Effector memory CD8-positive, alpha-beta T cell (primary cell): ENCODE results near the gene PFDN5.
A peak's percentile ranks its signal among the peaks of the same experiment; 100 is the strongest.
"Not testable (repeated sequence)": the region's sequence is repeated elsewhere in the genome, so short reads cannot be mapped to it uniquely, and the experiment has no call there.

Source experiments
- ATAC-seq: fragments of 150-1000 bp; cut with Tn5 transposase; replicated peaks from 2 replicates; pipeline ENCODE4 v1.10.0; 2021; ENCODE audit warnings: mild to moderate bottlenecking, moderate library complexity
- DNase-seq, 3 experiments: peaks; one replicate each; pipeline ENCODE4 v3.0.0; 2021
- H3K27ac Mint-ChIP-seq, 2 donors: one replicate each; pipeline ENCODE4 v1.8.0; 2022; ENCODE audit warnings: mild to moderate bottlenecking in 2 of 2, mixed read lengths in 2 of 2, moderate library complexity in 2 of 2
- H3K27me3 Mint-ChIP-seq, 2 donors: one replicate each; pipeline ENCODE4 v1.8.0; 2022; ENCODE audit warnings: mixed read lengths in 2 of 2
- H3K36me3 Mint-ChIP-seq: one replicate; pipeline ENCODE4 v1.8.0; 2022; ENCODE audit warnings: mild to moderate bottlenecking, moderate library complexity, mixed read lengths; ENCODE audit not compliant: insufficient read depth
- H3K4me1 Mint-ChIP-seq, 2 donors: one replicate each; pipeline ENCODE4 v1.8.0; 2022; ENCODE audit warnings: low read depth in 2 of 2, mixed read lengths in 2 of 2
- H3K4me3 Mint-ChIP-seq, 2 donors: one replicate each; pipeline ENCODE4 v1.8.0; 2022; ENCODE audit warnings: mild to moderate bottlenecking in 2 of 2, mixed read lengths in 2 of 2, moderate library complexity in 2 of 2
- H3K9me3 Mint-ChIP-seq, 2 donors: one replicate each; pipeline ENCODE4 v1.8.0; 2022; ENCODE audit warnings: mixed read lengths in 2 of 2

PFDN5 gene

DNA sequence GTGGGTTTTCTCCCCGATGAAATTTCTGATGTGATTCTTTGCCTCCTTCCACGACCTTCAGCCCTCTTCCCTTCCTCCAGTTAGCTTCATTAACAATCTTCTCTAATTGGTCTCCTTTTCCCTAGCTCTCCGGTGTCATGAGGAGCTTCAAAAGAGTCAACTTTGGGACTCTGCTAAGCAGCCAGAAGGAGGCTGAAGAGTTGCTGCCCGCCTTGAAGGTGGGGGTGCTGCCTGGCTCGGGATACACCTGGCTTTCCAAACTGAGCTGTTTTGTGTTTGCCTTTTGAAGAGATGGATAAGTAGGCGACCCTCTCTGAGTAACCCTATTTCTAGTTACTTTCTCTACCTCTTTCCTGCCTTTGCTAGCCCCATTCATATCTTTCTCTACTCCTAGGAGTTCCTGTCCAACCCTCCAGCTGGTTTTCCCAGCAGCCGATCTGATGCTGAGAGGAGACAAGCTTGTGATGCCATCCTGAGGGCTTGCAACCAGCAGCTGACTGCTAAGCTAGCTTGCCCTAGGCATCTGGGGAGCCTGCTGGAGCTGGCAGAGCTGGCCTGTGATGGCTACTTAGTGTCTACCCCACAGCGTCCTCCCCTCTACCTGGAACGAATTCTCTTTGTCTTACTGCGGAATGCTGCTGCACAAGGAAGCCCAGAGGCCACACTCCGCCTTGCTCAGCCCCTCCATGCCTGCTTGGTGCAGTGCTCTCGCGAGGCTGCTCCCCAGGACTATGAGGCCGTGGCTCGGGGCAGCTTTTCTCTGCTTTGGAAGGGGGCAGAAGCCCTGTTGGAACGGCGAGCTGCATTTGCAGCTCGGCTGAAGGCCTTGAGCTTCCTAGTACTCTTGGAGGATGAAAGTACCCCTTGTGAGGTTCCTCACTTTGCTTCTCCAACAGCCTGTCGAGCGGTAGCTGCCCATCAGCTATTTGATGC lies 26.4 kb upstream of the PFDN5 start:
- Mint-ChIP-seq H3K36me3 (no peaks in the 10 kb centered on the region), H3K27ac (peak overlapping the region; percentile 98), H3K27me3 (no peaks in the 10 kb centered on the region), H3K9me3 (no peaks in the 10 kb centered on the region), H3K4me1 (peaks cover 16 to 19% of the 10 kb centered on the region in 2 donors), H3K4me3 (peak overlapping the region; percentile 97 to 99)
- DNase-seq (no peak), ATAC-seq (no peak)

DNA sequence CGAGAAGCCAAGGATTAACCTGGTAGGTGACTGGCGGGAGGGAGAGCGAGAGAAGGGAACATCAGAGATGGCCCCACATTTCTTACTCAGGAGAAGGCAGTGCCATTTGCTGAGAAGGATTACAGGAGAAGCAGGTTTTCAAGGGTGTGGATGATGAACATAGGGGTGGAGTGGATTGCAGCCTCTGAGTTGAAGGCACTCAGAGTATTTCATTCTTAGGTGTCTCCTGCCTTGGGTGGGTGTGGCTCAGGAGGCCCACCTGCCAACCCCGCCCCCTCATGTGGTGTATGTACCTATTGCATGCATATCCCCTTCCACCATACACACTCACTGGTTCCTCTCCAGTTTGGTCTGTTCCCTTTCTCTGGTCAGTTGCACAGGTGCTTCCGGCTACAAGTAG lies 20.9 kb upstream of the PFDN5 start:
- Mint-ChIP-seq H3K36me3 (no peaks in the 10 kb centered on the region), H3K27me3 (no peaks in the 10 kb centered on the region), H3K4me3 (no peak overlapping the region), H3K4me1 (no peaks in the 10 kb centered on the region), H3K27ac (no peak overlapping the region), H3K9me3 (no peaks in the 10 kb centered on the region)
- DNase-seq (no peak), ATAC-seq (no peak)

DNA sequence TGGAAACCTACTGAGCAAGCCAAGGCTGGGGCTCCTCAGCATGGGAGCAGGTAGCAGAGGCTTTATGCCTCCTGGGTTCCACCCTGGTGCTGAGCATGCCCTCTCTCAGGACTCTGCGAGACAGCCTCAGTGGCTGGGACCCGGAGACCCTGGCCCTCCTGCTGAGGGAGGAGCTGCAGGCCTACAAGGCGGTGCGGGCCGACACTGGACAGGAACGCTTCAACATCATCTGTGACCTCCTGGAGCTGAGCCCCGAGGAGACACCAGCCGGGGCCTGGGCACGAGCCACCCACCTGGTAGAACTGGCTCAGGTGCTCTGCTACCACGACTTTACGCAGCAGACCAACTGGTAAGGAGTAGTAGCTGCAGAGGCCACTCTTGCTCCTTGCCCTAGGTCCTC lies 18.8 kb upstream of the PFDN5 start:
- no peaks in the 10 kb centered on the region for H3K9me3 Mint-ChIP-seq
- no peak overlapping the region for H3K4me3 Mint-ChIP-seq
- H3K27ac Mint-ChIP-seq, result no peak overlapping the region
- DNase-seq (no peak), ATAC-seq (no peak)
- H3K27me3 Mint-ChIP-seq, result no peaks in the 10 kb centered on the region
- no peaks in the 10 kb centered on the region for H3K36me3 Mint-ChIP-seq
- H3K4me1 Mint-ChIP-seq, result no peaks in the 10 kb centered on the region

DNA sequence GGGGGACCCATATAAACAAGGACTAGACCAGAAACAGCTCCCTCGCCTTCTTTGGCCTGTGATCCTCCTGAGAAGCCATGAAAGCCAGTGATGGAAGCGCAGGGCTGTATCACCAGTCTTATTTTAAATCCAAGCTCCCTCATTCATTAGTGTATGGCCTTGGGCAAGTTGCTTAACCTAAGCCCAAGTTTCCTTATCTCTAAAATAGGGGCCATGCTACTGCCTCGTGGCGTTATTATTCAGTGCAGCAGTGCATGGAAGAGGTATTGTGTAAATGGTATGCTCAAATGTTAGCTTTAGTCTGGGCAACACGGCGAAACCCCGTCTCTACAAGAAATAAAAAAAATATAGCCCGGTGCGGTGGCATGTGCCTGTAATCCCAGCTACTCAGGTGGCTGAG lies 17.4 kb upstream of the PFDN5 start:
- no peak for DNase-seq
- Mint-ChIP-seq H3K27ac (no peak overlapping the region), H3K4me1 (no peaks in the 10 kb centered on the region), H3K4me3 (no peak overlapping the region), H3K36me3 (peaks cover 5% of the 10 kb centered on the region), H3K27me3 (no peaks in the 10 kb centered on the region), H3K9me3 (no peaks in the 10 kb centered on the region)
- no peak for ATAC-seq

DNA sequence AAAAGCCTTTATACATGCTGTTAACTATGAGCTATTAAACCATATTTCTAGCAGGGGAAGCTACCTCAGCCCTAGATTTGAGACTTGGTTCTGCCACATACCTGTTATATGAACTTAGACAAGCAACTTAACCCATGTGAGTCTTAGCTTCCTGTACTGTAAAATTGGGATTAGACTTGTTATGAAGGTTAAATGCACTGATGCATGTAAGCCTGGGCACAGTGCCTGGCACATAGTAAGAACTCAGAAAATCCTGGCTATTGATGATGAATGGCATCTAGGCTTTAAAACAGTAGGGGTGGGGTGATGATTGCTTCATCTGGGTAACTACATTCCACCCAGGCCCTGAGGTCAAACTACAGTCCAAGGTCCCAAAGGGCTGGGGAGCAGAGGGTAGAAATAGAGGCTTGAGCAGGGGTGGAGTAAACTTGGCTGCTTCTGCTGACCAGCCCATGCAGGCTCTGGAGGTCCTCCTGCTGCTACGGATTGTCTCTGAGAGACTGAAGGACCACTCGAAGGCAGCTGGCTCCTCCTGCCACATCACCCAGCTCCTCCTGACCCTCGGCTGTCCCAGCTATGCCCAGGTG lies 16.0 kb upstream of the PFDN5 start:
- Mint-ChIP-seq H3K36me3 (peaks cover 5% of the 10 kb centered on the region), H3K9me3 (no peaks in the 10 kb centered on the region), H3K27ac (no peak overlapping the region), H3K27me3 (no peaks in the 10 kb centered on the region), H3K4me3 (no peak overlapping the region), H3K4me1 (no peaks in the 10 kb centered on the region)
- ATAC-seq (no peak), DNase-seq (no peak)

DNA sequence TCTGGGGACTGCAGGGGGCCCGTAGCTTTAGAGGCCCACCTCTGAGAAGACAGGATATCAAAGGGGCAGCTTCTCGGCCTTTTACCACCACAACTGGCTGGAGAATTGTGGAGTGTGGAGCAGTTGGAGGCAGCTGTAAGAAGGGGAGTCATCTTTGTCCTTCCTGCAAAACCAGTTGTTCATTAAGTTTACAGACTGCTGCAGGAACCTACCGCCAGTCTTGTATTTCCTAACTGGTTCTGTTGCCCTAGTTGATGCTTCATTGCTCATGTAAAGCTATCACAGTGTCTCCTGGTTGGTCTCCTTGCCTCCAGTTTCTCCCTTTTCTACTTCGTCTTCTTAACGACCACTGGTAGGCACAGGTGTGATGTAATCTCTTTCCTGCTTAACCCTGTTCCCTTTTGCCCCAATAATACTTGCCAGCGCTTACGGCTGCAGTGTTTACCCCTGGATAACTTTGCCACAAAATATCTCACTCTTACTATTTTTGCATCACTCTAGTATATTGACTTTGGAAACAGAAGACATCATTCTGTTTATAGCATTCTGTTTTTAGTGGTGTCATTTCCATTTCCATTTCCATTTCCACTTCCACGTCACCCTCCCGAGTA lies 15.3 kb upstream of the PFDN5 start:
- Mint-ChIP-seq H3K4me1 (no peaks in the 10 kb centered on the region), H3K9me3 (no peaks in the 10 kb centered on the region), H3K27ac (no peak overlapping the region), H3K36me3 (peaks cover 5% of the 10 kb centered on the region), H3K4me3 (no peak overlapping the region), H3K27me3 (no peaks in the 10 kb centered on the region)
- DNase-seq, result no peak
- ATAC-seq, result no peak

DNA sequence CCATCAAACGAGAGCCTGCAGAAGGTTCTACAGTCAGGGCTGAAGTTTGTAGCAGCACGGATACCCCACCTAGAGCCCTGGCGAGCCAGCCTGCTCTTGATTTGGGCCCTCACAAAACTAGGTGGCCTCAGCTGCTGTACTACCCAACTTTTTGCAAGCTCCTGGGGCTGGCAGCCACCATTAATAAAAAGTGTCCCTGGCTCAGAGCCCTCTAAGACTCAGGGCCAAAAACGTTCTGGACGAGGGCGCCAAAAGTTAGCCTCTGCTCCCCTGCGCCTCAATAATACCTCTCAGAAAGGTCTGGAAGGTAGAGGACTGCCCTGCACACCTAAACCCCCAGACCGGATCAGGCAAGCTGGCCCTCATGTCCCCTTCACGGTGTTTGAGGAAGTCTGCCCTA lies 8.9 kb upstream of the PFDN5 start:
- Mint-ChIP-seq H3K36me3 (peaks cover 7% of the 10 kb centered on the region), H3K4me3 (no peak overlapping the region), H3K27me3 (no peaks in the 10 kb centered on the region), H3K9me3 (no peaks in the 10 kb centered on the region), H3K4me1 (peaks cover 5 to 6% of the 10 kb centered on the region in 2 donors), H3K27ac (no peak overlapping the region)
- DNase-seq (no peak), ATAC-seq (no peak)

DNA sequence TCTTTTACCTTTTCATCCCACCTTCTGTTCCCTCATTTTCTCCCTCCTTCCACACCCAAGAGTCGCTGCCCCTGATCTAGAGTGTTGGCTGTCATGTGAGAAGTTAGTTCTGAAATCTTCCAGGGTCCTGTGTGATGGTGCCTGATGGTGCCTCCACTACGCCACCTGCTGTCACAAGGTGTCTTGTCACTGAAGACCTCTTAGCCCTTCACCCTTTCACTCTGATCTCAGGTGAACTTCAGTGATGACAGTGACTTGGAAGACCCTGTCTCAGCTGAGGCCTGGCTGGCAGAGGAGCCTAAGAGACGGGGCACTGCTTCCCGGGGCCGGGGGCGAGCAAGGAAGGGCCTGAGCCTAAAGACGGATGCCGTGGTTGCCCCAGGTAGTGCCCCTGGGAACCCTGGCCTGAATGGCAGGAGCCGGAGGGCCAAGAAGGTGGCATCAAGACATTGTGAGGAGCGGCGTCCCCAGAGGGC lies 7.6 kb upstream of the PFDN5 start:
- Mint-ChIP-seq H3K9me3 (no peaks in the 10 kb centered on the region), H3K4me3 (no peak overlapping the region), H3K36me3 (peaks cover 3% of the 10 kb centered on the region), H3K27ac (peak overlapping the region in 1 of 2 donors; percentile 22), H3K4me1 (peaks cover 5 to 6% of the 10 kb centered on the region in 2 donors), H3K27me3 (no peaks in the 10 kb centered on the region)
- ATAC-seq (peak; percentile 92), DNase-seq (peak; percentile 62 to 77 (median 65))

DNA sequence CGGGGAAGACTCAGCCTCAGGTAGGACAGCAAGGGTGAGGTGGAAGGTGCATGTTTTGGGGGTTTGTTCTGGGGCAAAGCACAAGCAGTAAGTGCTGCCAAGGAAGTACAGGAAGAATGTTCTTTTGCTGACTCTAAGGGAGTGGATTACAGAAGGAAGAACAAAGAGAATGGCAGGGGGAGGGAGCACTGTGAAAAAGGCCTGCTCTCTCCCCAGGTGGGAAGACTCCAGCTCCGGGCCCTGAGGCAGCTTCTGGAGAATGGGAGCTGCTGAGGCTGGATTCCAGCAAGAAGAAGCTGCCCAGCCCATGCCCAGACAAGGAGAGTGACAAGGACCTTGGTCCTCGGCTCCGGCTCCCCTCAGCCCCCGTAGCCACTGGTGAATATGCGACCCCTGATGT lies 7.0 kb upstream of the PFDN5 start:
- H3K4me3 Mint-ChIP-seq, result no peak overlapping the region
- H3K9me3 Mint-ChIP-seq, result no peaks in the 10 kb centered on the region
- peaks cover 5 to 6% of the 10 kb centered on the region in 2 donors for H3K4me1 Mint-ChIP-seq
- DNase-seq (no peak), ATAC-seq (no peak)
- H3K27me3 Mint-ChIP-seq, result no peaks in the 10 kb centered on the region
- H3K27ac Mint-ChIP-seq, result peak overlapping the region in 1 of 2 donors; percentile 22
- H3K36me3 Mint-ChIP-seq, result peaks cover 3% of the 10 kb centered on the region

DNA sequence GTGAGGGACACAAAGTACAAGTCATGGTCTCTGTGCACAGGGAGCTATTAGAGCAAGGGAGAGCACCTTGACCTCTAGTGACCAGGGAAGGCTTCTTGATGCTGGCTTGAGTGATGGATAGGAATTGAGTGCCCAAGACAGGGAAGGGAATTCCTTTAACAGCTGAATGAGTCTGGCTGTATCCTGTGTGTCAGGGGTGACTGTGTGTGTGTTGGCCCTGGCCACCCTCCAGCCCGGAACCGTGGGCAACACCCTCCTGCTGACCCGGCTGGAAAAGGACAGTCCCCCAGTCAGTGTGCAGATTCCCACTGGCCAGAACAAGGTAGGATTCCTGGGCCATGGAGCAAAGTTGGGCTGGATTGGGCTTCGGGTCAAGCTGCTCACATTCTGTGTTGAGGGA lies 5.5 kb upstream of the PFDN5 start:
- DNase-seq, result no peak
- no peaks in the 10 kb centered on the region for H3K27me3 Mint-ChIP-seq
- no peaks in the 10 kb centered on the region for H3K9me3 Mint-ChIP-seq
- H3K4me1 Mint-ChIP-seq, result peaks cover 7 to 8% of the 10 kb centered on the region in 2 donors
- no peak for ATAC-seq
- H3K36me3 Mint-ChIP-seq, result peaks cover 3% of the 10 kb centered on the region
- no peak overlapping the region for H3K27ac Mint-ChIP-seq
- H3K4me3 Mint-ChIP-seq, result no peak overlapping the region

DNA sequence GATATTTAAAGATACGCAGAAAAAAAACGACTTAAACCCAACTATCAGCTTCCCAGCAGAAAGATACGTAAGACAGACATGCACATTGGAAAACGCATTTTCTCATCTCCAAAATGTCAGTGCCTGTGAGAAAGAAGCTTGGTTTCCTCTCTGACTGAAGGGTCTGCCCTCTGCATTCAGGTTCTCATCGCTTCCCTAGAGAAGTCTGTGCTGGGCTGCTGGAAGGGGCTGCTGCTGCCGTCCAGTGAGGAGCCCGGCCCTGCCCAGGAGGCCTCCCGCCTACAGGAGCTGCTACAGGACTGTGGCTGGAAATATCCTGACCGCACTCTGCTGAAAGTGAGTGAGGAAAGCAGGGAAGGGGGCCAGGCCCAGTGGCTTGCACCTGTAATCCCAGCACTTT lies 4.7 kb upstream of the PFDN5 start:
- no peak overlapping the region for H3K27ac Mint-ChIP-seq
- no peak for DNase-seq
- H3K4me1 Mint-ChIP-seq, result peaks cover 12 to 13% of the 10 kb centered on the region in 2 donors
- H3K36me3 Mint-ChIP-seq, result peaks cover 7% of the 10 kb centered on the region
- H3K27me3 Mint-ChIP-seq, result no peaks in the 10 kb centered on the region
- ATAC-seq, result no peak
- no peaks in the 10 kb centered on the region for H3K9me3 Mint-ChIP-seq
- no peak overlapping the region for H3K4me3 Mint-ChIP-seq

DNA sequence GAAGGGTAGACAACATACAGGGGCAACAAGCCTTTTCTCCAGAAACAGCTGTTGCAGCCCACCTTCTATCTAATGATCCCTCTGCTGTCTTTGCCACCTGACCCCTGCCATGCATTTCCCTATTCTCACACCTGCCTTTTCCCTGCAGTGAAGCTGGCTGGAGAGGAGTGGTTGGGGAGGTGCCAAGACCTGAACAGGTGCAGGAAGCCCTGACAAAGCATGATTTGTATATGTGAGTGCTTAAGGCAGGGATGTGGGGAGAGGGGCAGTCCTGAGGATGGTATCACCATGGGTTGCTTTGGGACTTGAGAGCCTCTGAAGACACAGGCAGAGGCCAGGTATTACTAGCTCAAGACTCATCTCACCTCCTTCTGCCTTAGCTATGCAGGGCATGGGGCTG lies 2.9 kb upstream of the PFDN5 start:
- Mint-ChIP-seq H3K9me3 (no peaks in the 10 kb centered on the region), H3K4me3 (no peak overlapping the region), H3K27ac (no peak overlapping the region), H3K36me3 (peaks cover 9% of the 10 kb centered on the region), H3K27me3 (no peaks in the 10 kb centered on the region), H3K4me1 (peaks cover 22 to 27% of the 10 kb centered on the region in 2 donors)
- DNase-seq, result no peak
- no peak for ATAC-seq

DNA sequence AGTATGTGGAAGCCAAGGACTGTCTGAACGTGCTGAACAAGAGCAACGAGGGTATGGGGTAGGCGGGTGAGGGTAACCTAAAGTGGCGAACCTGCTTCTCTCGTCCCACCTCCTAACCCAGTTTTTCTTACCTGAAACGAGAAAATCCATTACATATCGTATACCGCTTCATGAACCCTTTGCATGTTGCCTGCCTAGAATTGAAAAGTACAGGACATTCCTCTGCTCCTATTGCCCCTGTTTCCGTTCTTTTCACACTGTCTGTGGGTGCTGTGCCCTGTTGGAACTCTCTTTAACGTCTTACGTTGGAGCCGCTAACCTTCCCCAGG lies 513 bp downstream of the PFDN5 start:
- Mint-ChIP-seq H3K27ac (peak overlapping the region; percentile 96 to 97), H3K27me3 (no peaks in the 10 kb centered on the region), H3K9me3 (no peaks in the 10 kb centered on the region), H3K4me1 (peaks cover 34 to 43% of the 10 kb centered on the region in 2 donors), H3K36me3 (peaks cover 23% of the 10 kb centered on the region), H3K4me3 (peak overlapping the region; percentile 92 to 98)
- no peak for DNase-seq
- ATAC-seq, result no peak

DNA sequence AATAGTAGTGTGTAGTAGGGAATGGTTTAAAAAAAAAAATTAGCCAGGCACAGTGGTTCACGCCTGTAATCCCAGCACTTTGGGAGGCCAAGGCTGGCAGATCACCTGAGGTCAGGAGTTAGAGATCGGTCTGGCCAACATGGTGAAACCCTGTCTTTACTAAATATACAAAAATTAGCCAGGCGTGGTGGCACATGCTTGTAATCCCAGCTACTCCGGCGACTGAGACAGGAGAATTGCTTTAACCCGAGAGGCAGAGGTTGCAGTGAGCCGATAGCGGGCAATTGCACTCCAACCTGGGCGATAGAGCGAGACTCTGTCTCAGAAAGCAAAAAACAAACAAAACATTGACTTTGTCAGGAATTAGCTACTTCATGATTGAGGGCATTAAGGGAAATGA lies 1.8 kb downstream of the PFDN5 start:
- not testable (repeated sequence) for DNase-seq, H3K27me3 Mint-ChIP-seq, H3K27ac Mint-ChIP-seq, ATAC-seq, H3K9me3 Mint-ChIP-seq
- peaks cover 42 to 54% of the 10 kb centered on the region in 2 donors for H3K4me1 Mint-ChIP-seq
- peaks cover 34% of the 10 kb centered on the region for H3K36me3 Mint-ChIP-seq
- peak overlapping the region in 1 of 2 donors; percentile 98 for H3K4me3 Mint-ChIP-seq
